Spleen (tissue), 11 donors: ENCODE results near the gene TMEM212. TPM values are rescaled to one million over a fixed set of nuclear protein-coding genes. Genes with fewer than 3 reads are reported as not detected.
A peak's percentile ranks its signal among the peaks of the same experiment; 100 is the strongest.

Experiments
- DNase-seq: peaks from one replicate; pipeline ENCODE4 v3.0.0-alpha.2; 2020
- H3K27ac ChIP-seq, 8 donors: fragments of 200-600 bp; sonication (generic) in 7 of 8; 1 replicate in 4 of 8; 2 replicates in 4 of 8; pipeline versions ENCODE4 v1.5.0 to v1.8.0; 2016 to 2021; ENCODE audit warnings: inconsistent platforms in 4 of 8, mild to moderate bottlenecking in 4 of 8, moderate library complexity in 1 of 8
- H3K27me3 ChIP-seq, 7 donors: fragments of 200-600 bp; sonication (generic) in 6 of 7; replicated peaks in 1 of 7; 1 replicate in 4 of 7; 2 replicates in 3 of 7; pipeline versions ENCODE4 v1.5.0 to v1.8.0; 2016 to 2021; ENCODE audit warnings: inconsistent platforms in 3 of 7, mild to moderate bottlenecking in 1 of 7
- H3K36me3 ChIP-seq, 6 donors: fragments of 200-600 bp; sonication (generic) in 5 of 6; 1 replicate in 4 of 6; 2 replicates in 2 of 6; pipeline versions ENCODE4 v1.5.0 to v1.8.0; 2016 to 2021; ENCODE audit warnings: inconsistent platforms in 2 of 6
- H3K4me1 ChIP-seq, 6 donors: fragments of 200-600 bp; sonication (generic) in 5 of 6; 1 replicate in 3 of 6; 2 replicates in 3 of 6; pipeline versions ENCODE4 v1.5.0 to v1.8.0; 2016 to 2021; ENCODE audit warnings: inconsistent platforms in 3 of 6
- H3K4me3 ChIP-seq, 8 donors: fragments of 200-600 bp; sonication (generic) in 7 of 8; 1 replicate in 4 of 8; 2 replicates in 4 of 8; pipeline versions ENCODE4 v1.5.0 to v1.8.0; 2016 to 2021; ENCODE audit warnings: inconsistent platforms in 4 of 8, mild to moderate bottlenecking in 4 of 8, moderate library complexity in 2 of 8
- H3K9me3 ChIP-seq, 8 donors: fragments of 200-600 bp; sonication (generic) in 7 of 8; 1 replicate in 4 of 8; 2 replicates in 4 of 8; pipeline versions ENCODE4 v1.5.0 to v1.8.0; 2016 to 2021; ENCODE audit warnings: inconsistent platforms in 4 of 8
- CTCF ChIP-seq, 11 experiments: fragments of 200-600 bp in 7 of 11; fragments of 450-650 bp in 4 of 11; sonication (generic) in 4 of 11; IDR thresholded peaks in 8 of 11; conservative IDR thresholded peaks in 3 of 11; 1 replicate in 7 of 11; 2 replicates in 4 of 11; pipeline versions ENCODE4 v1.4.0 to v1.8.0; 2016 to 2021; ENCODE audit warnings: antibody characterized with exemption in 11 of 11, inconsistent platforms in 4 of 11, mild to moderate bottlenecking in 1 of 11
- POLR2A ChIP-seq, 3 donors: fragments of 450-650 bp; IDR thresholded peaks; one replicate each; pipeline ENCODE4 v1.5.1; 2017; ENCODE audit warnings: antibody characterized with exemption in 3 of 3, mild to moderate bottlenecking in 1 of 3
- POLR2AphosphoS5 ChIP-seq, 3 donors: sonication (generic); formaldehyde crosslinking; IDR thresholded peaks; one replicate each; pipeline ENCODE4 v1.5.1; 2017; ENCODE audit warnings: antibody characterized with exemption in 3 of 3
- WGBS, 5 donors: extraction: QIAGEN DNeasy Blood & Tissue Kit in 3 of 5; methylation state at CpG; one replicate each; pipeline versions ENCODE4 v1.1.5 to v1.1.7; 2013 to 2018; 5-methylcytosine and 5-hydroxymethylcytosine counted together
- intact Hi-C: fragments of 100-400 bp; cut with DNase I; formaldehyde crosslinking; loops from one replicate; pipeline ENCODE4 v1.15.0; 2023; ENCODE audit warnings: low total_unique reads
- polyA plus RNA-seq, 3 donors: library from polyadenylated mRNA; stranded (reverse); fragments of 200-250 nt; gene quantifications; one replicate each; pipeline ENCODE4 v1.2.1, GENCODE V29; 2013
- total RNA-seq, 7 donors: library from RNA; depleted of rRNA in 3 of 7; stranded (reverse); fragments of >200 nt in 3 of 7; fragmentation: NEBNext Ultra II Directional in 4 of 7; extraction: Animal tissue kit (Norgen Biotek cat#: 25700) in 4 of 7; gene quantifications; one replicate each; pipeline versions ENCODE4 v1.1.0 to v1.2.1, GENCODE V29; 2016 to 2021
- donor health status: healthy with polysubstance abuse.
- donor health status: DM: no; HTN: no; CAD: no; lungs with moderate emphysema.
- donor health status: DM: no; HTN: no; CAD: no.
- donor health status: Bipolar disorder and iron deficiency.
- donor health status: healthy.
- donor health status: DM: no; HTN: no; CAD: no.
- donor health status: DM: yes; HTN: yes; CAD: no.

Gene TMEM212
- total and polyA plus RNA-seq, 10 donors, result not detected

GRCh38 chr3:171865191-171865865 is 22.2 kb downstream of the TMEM212 start:
- H3K27ac ChIP-seq, result no peak overlapping the region
- no peaks in the 10 kb centered on the region for H3K9me3 ChIP-seq
- WGBS, 5 donors, result 64 to 82% (median 74%) methylated on average over 5 of the region's 5 CpGs
- no peaks in the 10 kb centered on the region for H3K27me3 ChIP-seq
- intact Hi-C loops, result no loop called here
- H3K4me3 ChIP-seq, result no peak overlapping the region
- no peaks in the 10 kb centered on the region for H3K36me3 ChIP-seq
- TF ChIP-seq CTCF (IDR thresholded peaks at IDR 0.05 in 8 of 11, conservative IDR thresholded peaks at IDR 0.05 in 3 of 11) (no peak), POLR2AphosphoS5 (IDR thresholded peaks at IDR 0.05) (no peak), POLR2A (IDR thresholded peaks at IDR 0.05) (no peak)
- no peak for DNase-seq
- no peaks in the 10 kb centered on the region for H3K4me1 ChIP-seq

- WGBS, 5 donors, result 57 to 89% (median 77%) methylated on average over 5 of the region's 5 CpGs
Measured at GRCh38 chr3:171867981-171868380, 24.8 kb downstream of the TMEM212 start.

GRCh38 chr3:171871392-171872274 is 28.5 kb downstream of the TMEM212 start:
- intact Hi-C loops, result no loop called here
- H3K27ac ChIP-seq, result no peak overlapping the region
- H3K4me1 ChIP-seq, result peaks cover 0 to 21% (median 6%) of the 10 kb centered on the region in 6 donors
- no peak overlapping the region for H3K4me3 ChIP-seq
- no peaks in the 10 kb centered on the region for H3K27me3 ChIP-seq
- DNase-seq, result no peak
- H3K9me3 ChIP-seq, result no peaks in the 10 kb centered on the region
- WGBS, 5 donors, result 75 to 93% (median 82%) methylated on average over 8 of the region's 8 CpGs
- TF ChIP-seq POLR2AphosphoS5 (IDR thresholded peaks at IDR 0.05), result no peak
- TF ChIP-seq POLR2A (IDR thresholded peaks at IDR 0.05), result no peak
- TF ChIP-seq CTCF (IDR thresholded peaks at IDR 0.05 in 8 of 11, conservative IDR thresholded peaks at IDR 0.05 in 3 of 11), result no peak
- H3K36me3 ChIP-seq, result no peaks in the 10 kb centered on the region

More at GRCh38 chr3:171867981-171868380, 24.8 kb downstream of the TMEM212 start:
- Histone ChIP-seq H3K27me3 (no peaks in the 10 kb centered on the region), H3K9me3 (no peaks in the 10 kb centered on the region), H3K4me1 (no peaks in the 10 kb centered on the region), H3K4me3 (no peak overlapping the region), H3K36me3 (no peaks in the 10 kb centered on the region), H3K27ac (no peak overlapping the region)
- intact Hi-C loops, result no loop called here
- TF ChIP-seq POLR2A (IDR thresholded peaks at IDR 0.05) (no peak), CTCF (IDR thresholded peaks at IDR 0.05 in 8 of 11, conservative IDR thresholded peaks at IDR 0.05 in 3 of 11) (peak in 1 of 11 experiments; percentile 19), POLR2AphosphoS5 (IDR thresholded peaks at IDR 0.05) (no peak)
- no peak for DNase-seq

GRCh38 chr3:171873580-171873979 is 30.4 kb downstream of the TMEM212 start:
- TF ChIP-seq POLR2AphosphoS5 (IDR thresholded peaks at IDR 0.05) (no peak), POLR2A (IDR thresholded peaks at IDR 0.05) (no peak), CTCF (IDR thresholded peaks at IDR 0.05 in 8 of 11, conservative IDR thresholded peaks at IDR 0.05 in 3 of 11) (no peak)
- peak overlapping the region in 4 of 8 donors; percentile 53 to 70 (median 61) for H3K27ac ChIP-seq
- no peaks in the 10 kb centered on the region for H3K9me3 ChIP-seq
- intact Hi-C loops, result no loop called here
- peaks cover 0 to 21% (median 6%) of the 10 kb centered on the region in 6 donors for H3K4me1 ChIP-seq
- no peak for DNase-seq
- H3K4me3 ChIP-seq, result no peak overlapping the region
- WGBS, 5 donors, result 52 to 74% (median 63%) methylated on average over 1 of the region's 1 CpG
- no peaks in the 10 kb centered on the region for H3K27me3 ChIP-seq
- no peaks in the 10 kb centered on the region for H3K36me3 ChIP-seq
